ENCODE measurements around the gene DTD1.

The DTD1 gene

DNA sequence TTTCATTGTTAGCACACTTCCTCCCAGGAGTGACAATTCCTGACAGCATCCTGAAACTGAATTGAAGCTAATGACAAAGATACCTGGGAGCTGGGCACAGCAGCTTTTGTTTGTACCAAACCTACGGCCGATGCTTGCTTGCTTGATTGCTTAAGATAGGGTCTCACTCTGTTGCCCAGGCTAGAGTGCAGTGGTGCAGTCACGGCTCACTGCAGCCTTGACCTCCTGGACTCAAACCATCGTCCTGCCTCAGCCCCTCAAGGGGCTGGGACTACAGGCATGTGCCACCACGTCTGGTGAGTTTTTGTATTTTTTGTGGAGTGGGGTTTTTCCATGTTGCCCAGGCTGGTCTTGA is 141.0 kb downstream of the DTD1 start:
- Histone ChIP-seq H3K36me3 (no peaks in the 10 kb centered on the region), H3K4me1 (peaks cover 46% of the 10 kb centered on the region), H3K27me3 (no peaks in the 10 kb centered on the region), H3K27ac (0 out of 2 replicates have a peak overlapping the region, but pooled peaks have one; percentile 5), H4K20me1 (peaks cover 15% of the 10 kb centered on the region), H3K4me3 (peak overlapping the region; percentile 51), H3K9me3 (no peaks in the 10 kb centered on the region), H3K9ac (no peak overlapping the region), H3K4me2 (peak overlapping the region; percentile 93)
- 0 out of 2 replicates have a peak, but pooled peaks have one; percentile 14 for TF ChIP-seq Cebpa-rat (IDR thresholded peaks at IDR 0.05)

DNA sequence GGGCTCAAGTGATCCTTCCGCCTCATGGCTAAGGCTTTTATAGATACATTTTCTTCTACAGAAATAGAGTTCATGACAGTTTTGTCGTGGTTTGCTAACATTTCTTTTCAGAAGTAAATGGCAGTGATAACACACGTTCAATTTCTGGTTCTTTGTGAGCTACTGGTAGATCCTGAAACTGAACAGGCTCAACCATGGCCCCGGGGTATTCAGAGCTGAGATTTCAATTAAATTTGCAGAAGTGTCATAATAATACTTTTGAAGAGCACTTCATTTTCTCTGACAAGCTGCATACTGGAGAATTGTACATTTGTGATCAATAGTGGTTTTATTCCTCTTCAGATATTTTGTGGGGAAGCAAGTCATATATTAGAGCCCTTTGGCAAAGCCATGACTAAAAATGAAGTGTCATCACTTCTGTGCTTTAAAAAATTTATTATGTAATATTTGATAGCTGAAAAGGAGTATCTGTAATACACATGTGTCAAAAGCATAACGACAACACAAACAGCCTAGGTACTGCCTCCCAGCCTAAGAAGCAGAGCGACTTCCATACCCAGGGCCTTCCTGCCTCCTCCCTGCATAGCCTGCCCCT is 141.5 kb downstream of the DTD1 start:
- Histone ChIP-seq H3K27ac (0 out of 2 replicates have a peak overlapping the region, but pooled peaks have one; percentile 5), H3K36me3 (no peaks in the 10 kb centered on the region), H3K4me3 (peak overlapping the region; percentile 51; the same call in 1 of the 2 replicates), H3K9ac (no peak overlapping the region), H3K4me2 (peak overlapping the region; percentile 93), H4K20me1 (peaks cover 15% of the 10 kb centered on the region), H3K4me1 (peaks cover 46% of the 10 kb centered on the region), H3K9me3 (no peaks in the 10 kb centered on the region), H3K27me3 (no peaks in the 10 kb centered on the region)
- TF ChIP-seq Cebpa-rat (IDR thresholded peaks at IDR 0.05), result no peak

DNA sequence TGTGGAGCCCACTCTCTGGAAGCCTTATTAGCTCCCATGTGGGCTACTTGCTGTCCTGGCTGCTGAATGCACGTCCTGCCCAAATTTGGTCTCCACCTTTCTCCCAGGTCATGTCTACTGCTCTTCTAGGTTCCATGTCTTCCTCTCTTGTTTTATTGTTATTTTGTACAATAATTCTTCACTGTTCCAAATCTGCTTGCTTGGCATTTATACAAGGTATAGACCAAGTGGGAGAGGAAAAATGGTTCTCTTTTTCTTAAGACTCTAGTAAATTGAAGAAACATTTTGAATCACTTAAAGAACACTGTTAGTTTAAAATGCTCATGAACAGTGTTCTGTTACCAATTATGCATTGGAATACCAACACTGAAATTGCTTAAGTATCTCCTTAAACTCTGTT is 144.1 kb downstream of the DTD1 start:
- no peak for TF ChIP-seq Cebpa-rat (IDR thresholded peaks at IDR 0.05)
- H3K9me3 ChIP-seq, result no peaks in the 10 kb centered on the region
- H3K36me3 ChIP-seq, result no peaks in the 10 kb centered on the region
- H3K27ac ChIP-seq, result no peak overlapping the region
- peaks cover 42% of the 10 kb centered on the region for H3K4me1 ChIP-seq
- H3K4me2 ChIP-seq, result no peak overlapping the region
- H3K4me3 ChIP-seq, result no peak overlapping the region
- no peak overlapping the region for H3K9ac ChIP-seq
- no peaks in the 10 kb centered on the region for H3K27me3 ChIP-seq
- H4K20me1 ChIP-seq, result peaks cover 15% of the 10 kb centered on the region

DNA sequence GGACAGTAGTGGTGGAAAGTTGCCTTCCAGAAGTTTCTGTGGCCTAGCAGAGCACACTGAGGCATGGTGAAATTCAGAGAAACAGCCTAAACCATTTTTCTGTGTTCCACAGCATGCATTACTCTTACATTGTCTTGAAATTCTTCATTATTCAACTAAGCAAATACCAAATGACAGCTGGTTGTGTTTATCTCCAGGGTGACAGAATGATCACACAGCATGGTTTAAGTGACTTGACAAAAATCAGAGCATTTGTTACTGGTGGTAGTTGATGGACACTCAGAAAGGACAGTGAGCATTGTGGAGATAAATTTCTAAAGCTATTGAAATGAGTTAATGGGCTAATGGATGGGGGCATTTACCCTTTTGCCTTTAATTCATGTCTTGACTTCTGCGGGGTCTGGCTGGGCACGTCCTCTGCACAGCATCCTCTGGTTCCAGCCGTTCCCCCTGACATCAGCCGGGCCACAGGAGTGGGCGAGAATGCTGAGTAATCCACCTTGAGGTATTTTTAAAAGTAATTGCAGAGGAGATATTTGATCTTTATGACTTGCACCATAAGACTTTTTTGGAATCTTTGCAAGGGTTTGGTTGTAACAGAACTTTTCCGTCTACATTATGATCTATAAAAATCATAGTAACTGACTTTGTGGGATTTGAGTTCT is 146.8 kb downstream of the DTD1 start:
- Histone ChIP-seq H4K20me1 (no peaks in the 10 kb centered on the region), H3K4me1 (peaks cover 14% of the 10 kb centered on the region), H3K9ac (no peak overlapping the region), H3K9me3 (no peaks in the 10 kb centered on the region), H3K4me3 (no peak overlapping the region), H3K4me2 (no peak overlapping the region), H3K27me3 (no peaks in the 10 kb centered on the region), H3K27ac (no peak overlapping the region), H3K36me3 (no peaks in the 10 kb centered on the region)
- no peak for TF ChIP-seq Cebpa-rat (IDR thresholded peaks at IDR 0.05)

DNA sequence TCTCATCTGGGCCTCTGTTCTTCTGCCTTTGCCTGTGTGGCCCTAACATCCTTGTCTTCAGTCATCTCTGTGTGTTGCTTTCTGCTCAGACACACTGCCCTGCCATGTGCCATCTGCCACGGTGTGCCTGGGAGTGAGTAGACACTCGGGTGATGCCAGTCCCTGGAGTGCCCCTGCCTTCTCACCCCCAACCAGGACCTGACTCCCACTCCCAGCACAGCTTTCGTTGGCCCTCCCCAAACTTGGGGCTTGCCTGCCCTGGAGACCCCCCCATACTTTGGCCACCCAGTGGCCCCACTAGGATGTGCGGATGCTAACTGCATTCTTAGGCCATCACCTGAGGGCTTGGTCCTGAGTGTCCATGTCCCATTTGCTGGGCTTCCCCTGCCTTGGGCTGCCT is 149.3 kb downstream of the DTD1 start:
- TF ChIP-seq Cebpa-rat (IDR thresholded peaks at IDR 0.05), result no peak
- no peak overlapping the region for H3K9ac ChIP-seq
- no peaks in the 10 kb centered on the region for H4K20me1 ChIP-seq
- no peak overlapping the region for H3K4me3 ChIP-seq
- H3K9me3 ChIP-seq, result no peaks in the 10 kb centered on the region
- no peaks in the 10 kb centered on the region for H3K4me1 ChIP-seq
- no peak overlapping the region for H3K27ac ChIP-seq
- H3K4me2 ChIP-seq, result no peak overlapping the region
- no peaks in the 10 kb centered on the region for H3K36me3 ChIP-seq
- no peaks in the 10 kb centered on the region for H3K27me3 ChIP-seq

DNA sequence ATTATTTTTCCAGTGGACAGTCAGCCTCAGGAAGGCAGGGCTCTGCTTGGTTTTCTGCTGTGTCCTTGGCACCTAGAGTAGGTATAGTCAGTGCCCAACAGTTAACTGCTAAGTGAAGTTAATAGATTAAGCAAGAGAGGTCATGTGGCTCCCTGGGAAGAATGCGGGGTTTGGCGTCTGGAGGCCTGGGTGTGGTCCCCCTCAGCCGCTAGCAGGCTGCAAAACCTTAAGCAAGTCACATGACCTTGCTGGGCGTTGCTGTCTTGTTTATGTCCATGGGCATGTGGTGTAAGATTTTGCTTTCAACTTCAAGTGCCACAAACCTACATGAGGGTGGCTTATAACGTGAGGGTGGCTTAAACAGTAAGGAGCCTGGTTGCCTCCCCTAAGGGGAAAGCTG is 150.2 kb downstream of the DTD1 start:
- Histone ChIP-seq H3K27ac (no peak overlapping the region), H3K9ac (no peak overlapping the region), H3K9me3 (no peaks in the 10 kb centered on the region), H3K4me2 (no peak overlapping the region), H3K27me3 (no peaks in the 10 kb centered on the region), H3K36me3 (no peaks in the 10 kb centered on the region), H3K4me1 (no peaks in the 10 kb centered on the region), H3K4me3 (no peak overlapping the region), H4K20me1 (no peaks in the 10 kb centered on the region)
- no peak for TF ChIP-seq Cebpa-rat (IDR thresholded peaks at IDR 0.05)

DNA sequence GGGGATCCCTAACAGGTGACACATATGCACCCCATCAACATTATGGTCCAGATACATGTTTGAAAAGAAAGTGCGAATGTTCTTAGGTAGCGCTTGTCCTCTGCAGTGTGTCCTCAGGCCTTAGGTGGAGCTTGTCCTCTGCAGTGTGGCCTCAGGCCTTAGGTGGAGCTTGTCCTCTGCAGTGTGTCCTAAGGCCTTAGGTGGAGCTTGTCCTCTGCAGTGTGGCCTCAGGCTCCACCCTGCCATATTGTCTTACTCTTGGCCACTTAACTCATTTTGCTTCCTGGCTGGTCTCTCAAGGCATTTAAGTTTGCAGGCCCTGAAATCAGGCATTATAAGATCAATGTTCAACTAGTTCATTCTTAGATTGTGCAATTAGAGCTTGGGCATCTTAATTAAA is 151.0 kb downstream of the DTD1 start:
- no peaks in the 10 kb centered on the region for H3K4me1 ChIP-seq
- TF ChIP-seq Cebpa-rat (IDR thresholded peaks at IDR 0.05), result no peak
- H3K27me3 ChIP-seq, result no peaks in the 10 kb centered on the region
- H3K4me2 ChIP-seq, result no peak overlapping the region
- H4K20me1 ChIP-seq, result no peaks in the 10 kb centered on the region
- H3K36me3 ChIP-seq, result no peaks in the 10 kb centered on the region
- no peak overlapping the region for H3K9ac ChIP-seq
- H3K9me3 ChIP-seq, result no peaks in the 10 kb centered on the region
- H3K4me3 ChIP-seq, result no peak overlapping the region
- no peak overlapping the region for H3K27ac ChIP-seq

DNA sequence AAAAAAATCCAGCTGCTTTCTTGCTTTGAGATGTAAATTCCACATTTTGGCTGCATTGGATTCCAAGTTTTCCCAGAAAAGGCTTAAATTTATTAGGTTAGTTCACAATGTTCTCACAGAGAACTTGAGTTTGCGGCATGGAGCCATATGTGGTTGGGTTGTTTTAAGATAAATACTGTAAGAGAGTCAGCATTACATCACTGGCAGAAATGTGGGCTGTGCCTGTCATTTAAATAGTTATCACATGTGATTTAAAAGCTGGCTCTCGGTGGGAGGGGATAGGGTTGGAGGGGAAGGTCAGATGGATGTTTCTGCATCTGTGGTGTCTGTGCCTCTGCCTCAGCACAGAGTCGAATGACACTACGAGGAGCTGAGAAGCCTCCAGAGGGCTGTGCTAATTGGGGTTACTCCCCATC is 151.9 kb downstream of the DTD1 start:
- no peak for TF ChIP-seq Cebpa-rat (IDR thresholded peaks at IDR 0.05)
- H3K4me1 ChIP-seq, result no peaks in the 10 kb centered on the region
- H3K4me3 ChIP-seq, result no peak overlapping the region
- H4K20me1 ChIP-seq, result no peaks in the 10 kb centered on the region
- no peak overlapping the region for H3K4me2 ChIP-seq
- no peaks in the 10 kb centered on the region for H3K27me3 ChIP-seq
- H3K27ac ChIP-seq, result no peak overlapping the region
- no peaks in the 10 kb centered on the region for H3K9me3 ChIP-seq
- no peaks in the 10 kb centered on the region for H3K36me3 ChIP-seq
- H3K9ac ChIP-seq, result no peak overlapping the region

DNA sequence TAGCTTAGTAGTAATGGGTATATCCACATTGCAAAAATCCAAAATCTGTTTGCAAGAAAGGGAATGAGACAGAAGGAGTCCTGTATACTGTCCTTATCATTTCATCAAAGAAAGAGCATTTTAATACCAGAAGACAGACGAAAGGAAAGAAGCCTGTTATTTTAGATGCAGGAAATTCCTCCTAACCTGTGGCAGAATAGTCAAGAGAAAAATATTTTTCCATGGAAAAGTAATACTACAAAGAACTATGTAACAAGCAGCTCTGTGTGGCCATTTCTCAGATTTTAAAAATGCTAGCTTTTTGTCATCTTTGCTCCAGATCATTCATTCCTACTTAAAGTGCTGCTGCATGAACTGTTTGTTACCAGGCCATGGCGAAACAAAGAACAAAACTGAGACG is 152.9 kb downstream of the DTD1 start:
- no peaks in the 10 kb centered on the region for H3K36me3 ChIP-seq
- no peak overlapping the region for H3K4me2 ChIP-seq
- no peak for TF ChIP-seq Cebpa-rat (IDR thresholded peaks at IDR 0.05)
- no peaks in the 10 kb centered on the region for H3K4me1 ChIP-seq
- no peak overlapping the region for H3K4me3 ChIP-seq
- no peaks in the 10 kb centered on the region for H4K20me1 ChIP-seq
- H3K9ac ChIP-seq, result no peak overlapping the region
- no peak overlapping the region for H3K27ac ChIP-seq
- H3K9me3 ChIP-seq, result no peaks in the 10 kb centered on the region
- H3K27me3 ChIP-seq, result no peaks in the 10 kb centered on the region

DNA sequence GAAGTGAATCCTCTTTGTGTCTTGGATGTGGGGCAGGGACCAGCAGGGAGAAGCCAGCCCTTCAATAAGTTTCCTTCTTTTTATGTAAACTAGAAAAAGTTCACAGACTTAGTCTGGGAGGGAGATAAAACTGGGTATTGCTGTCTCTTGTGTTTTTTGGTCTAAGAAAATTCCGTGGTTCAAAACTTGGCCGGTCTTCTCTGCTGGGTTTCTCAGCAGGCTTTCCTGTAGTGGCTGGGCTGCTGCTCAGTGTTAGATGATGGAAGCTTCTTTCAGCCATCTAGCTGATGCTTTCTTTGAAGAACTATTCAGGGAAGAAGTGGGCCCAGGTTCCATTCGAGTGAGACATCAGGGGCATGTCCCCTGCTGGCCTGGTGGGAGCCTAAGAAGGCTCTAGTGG is 155.0 kb downstream of the DTD1 start:
- no peaks in the 10 kb centered on the region for H3K36me3 ChIP-seq
- H4K20me1 ChIP-seq, result no peaks in the 10 kb centered on the region
- no peak overlapping the region for H3K4me2 ChIP-seq
- H3K27ac ChIP-seq, result no peak overlapping the region
- no peak for TF ChIP-seq Cebpa-rat (IDR thresholded peaks at IDR 0.05)
- no peak overlapping the region for H3K4me3 ChIP-seq
- H3K4me1 ChIP-seq, result no peaks in the 10 kb centered on the region
- no peaks in the 10 kb centered on the region for H3K27me3 ChIP-seq
- no peaks in the 10 kb centered on the region for H3K9me3 ChIP-seq
- no peak overlapping the region for H3K9ac ChIP-seq

Data from BLaER1 (cell line).